Mesendoderm (in vitro differentiated cells): ENCODE data around the gene SORD. TPM values are rescaled to one million over a fixed set of nuclear protein-coding genes. Genes with fewer than 3 reads are reported as not detected.

Experiments used
- DNase-seq: peaks from one replicate; pipeline ENCODE4 v3.0.0; 2013
- H2AK5ac ChIP-seq: 2 replicates; pipeline ENCODE4 v1.6.1; 2013; ENCODE audit warnings: low read length, inconsistent platforms
- H2BK120ac ChIP-seq: 2 replicates; pipeline ENCODE4 v1.6.1; 2013; ENCODE audit warnings: low read depth, mild to moderate bottlenecking, low read length, moderate library complexity, mixed read lengths
- H2BK15ac ChIP-seq: replicated peaks from 2 replicates; pipeline ENCODE4 v1.6.1; 2013; ENCODE audit warnings: low read depth, mild to moderate bottlenecking, moderate library complexity
- H2BK5ac ChIP-seq: 2 replicates; pipeline ENCODE4 v1.6.1; 2013; ENCODE audit warnings: low read length, inconsistent platforms
- H3K18ac ChIP-seq: 2 replicates; pipeline ENCODE4 v1.6.1; 2013; ENCODE audit warnings: mild to moderate bottlenecking, low read length, mixed read lengths
- H3K23ac ChIP-seq: one replicate; pipeline ENCODE4 v1.6.1; 2013; ENCODE audit warnings: low read length
- H3K27ac ChIP-seq: 2 replicates; pipeline ENCODE4 v1.5.1; 2013; ENCODE audit warnings: low read depth, mild to moderate bottlenecking, inconsistent platforms, low read length, moderate library complexity
- H3K27me3 ChIP-seq: 2 replicates; pipeline ENCODE4 v1.6.1; 2013; ENCODE audit warnings: low read length, control low read depth, mild to moderate bottlenecking, inconsistent platforms; ENCODE audit not compliant: insufficient read depth, poor library complexity
- H3K36me3 ChIP-seq: 2 replicates; pipeline ENCODE4 v1.6.1; 2013; ENCODE audit warnings: low read length, inconsistent platforms; ENCODE audit not compliant: control insufficient read depth, insufficient read depth
- H3K4ac ChIP-seq: one replicate; pipeline ENCODE4 v1.6.1; 2013; ENCODE audit warnings: low read depth, mild to moderate bottlenecking, low read length, moderate library complexity
- H3K4me1 ChIP-seq: 2 replicates; pipeline ENCODE4 v1.6.1; 2013; ENCODE audit warnings: low read depth, low read length, inconsistent platforms; ENCODE audit not compliant: control insufficient read depth
- H3K4me2 ChIP-seq: 2 replicates; pipeline ENCODE4 v1.6.1; 2013; ENCODE audit warnings: low read length
- H3K4me3 ChIP-seq: 2 replicates; pipeline ENCODE4 v1.5.1; 2013; ENCODE audit warnings: mild to moderate bottlenecking, low read length
- H3K56ac ChIP-seq: one replicate; pipeline ENCODE4 v1.6.1; 2013; ENCODE audit warnings: low read length
- H3K79me1 ChIP-seq: 2 replicates; pipeline ENCODE4 v1.6.1; 2013; ENCODE audit warnings: low read length, inconsistent platforms
- H3K79me2 ChIP-seq: 2 replicates; pipeline ENCODE4 v1.6.1; 2013; ENCODE audit warnings: mild to moderate bottlenecking, low read length; ENCODE audit not compliant: control insufficient read depth, insufficient read depth
- H3K9ac ChIP-seq: 2 replicates; pipeline ENCODE4 v1.6.1; 2013; ENCODE audit warnings: low read length, inconsistent platforms
- H4K5ac ChIP-seq: one replicate; pipeline ENCODE4 v1.6.1; 2013; ENCODE audit warnings: low read length
- H4K8ac ChIP-seq: one replicate; pipeline ENCODE4 v1.6.1; 2013; ENCODE audit warnings: low read depth, mild to moderate bottlenecking, control low read depth, low read length, moderate library complexity
- WGBS: extraction: QIAGEN DNeasy Blood & Tissue Kit; methylation state at CpG from one replicate; pipeline ENCODE4 v1.1.7; 2013; ENCODE audit warnings: low lambda C conversion rate, missing lambda C conversion rate; ENCODE audit not compliant: insufficient coverage; ENCODE audit errors: extremely low coverage; 5-methylcytosine and 5-hydroxymethylcytosine counted together
- small RNA-seq: library from polyadenylated mRNA; stranded (forward); fragments of <200 nt; extraction: miRNeasy Mini kit (QIAGEN cat#:217004); gene quantifications from one replicate; pipeline ENCODE3, GENCODE V24; 2013; ENCODE audit not compliant: insufficient read depth

Gene SORD

GRCh38 chr15:45122719-45123118 is 99.7 kb downstream of the SORD start:
- no peak overlapping the region for H2BK120ac ChIP-seq
- no peak overlapping the region for H3K23ac ChIP-seq
- no peak for DNase-seq
- no peak overlapping the region for H3K9ac ChIP-seq
- H3K4me3 ChIP-seq, result no peak overlapping the region
- H3K27ac ChIP-seq, result no peak overlapping the region
- H4K5ac ChIP-seq, result no peak overlapping the region
- no peak overlapping the region for H3K4ac ChIP-seq
- H4K8ac ChIP-seq, result no peak overlapping the region
- H3K79me2 ChIP-seq, result no peaks in the 10 kb centered on the region
- H3K79me1 ChIP-seq, result no peaks in the 10 kb centered on the region
- H3K56ac ChIP-seq, result no peak overlapping the region
- no peak overlapping the region for H3K18ac ChIP-seq
- H3K4me1 ChIP-seq, result no peaks in the 10 kb centered on the region
- WGBS, result no CpG with 5 or more reads among the region's 7 CpGs
- H2AK5ac ChIP-seq, result no peak overlapping the region
- no peak overlapping the region for H2BK5ac ChIP-seq
- no peak overlapping the region for H2BK15ac ChIP-seq
- H3K27me3 ChIP-seq, result peaks cover 13% of the 10 kb centered on the region
- H3K36me3 ChIP-seq, result no peaks in the 10 kb centered on the region
- no peak overlapping the region for H3K4me2 ChIP-seq

- Histone ChIP-seq H3K56ac (no peak overlapping the region), H2BK15ac (no peak overlapping the region), H3K23ac (no peak overlapping the region), H3K4me1 (no peaks in the 10 kb centered on the region), H3K79me2 (no peaks in the 10 kb centered on the region), H2BK120ac (no peak overlapping the region), H3K79me1 (no peaks in the 10 kb centered on the region), H3K27me3 (peaks cover 19% of the 10 kb centered on the region), H3K36me3 (no peaks in the 10 kb centered on the region), H4K5ac (no peak overlapping the region), H3K27ac (no peak overlapping the region), H3K18ac (no peak overlapping the region), H4K8ac (no peak overlapping the region), H3K9ac (no peak overlapping the region), H3K4me2 (no peak overlapping the region), H3K4ac (no peak overlapping the region), H2AK5ac (no peak overlapping the region), H3K4me3 (no peak overlapping the region), H2BK5ac (no peak overlapping the region)
- no peak for DNase-seq
These were observed 100.4 kb downstream of the SORD start for GRCh38 chr15:45123397-45123796.

GRCh38 chr15:45126535-45127158 is 103.7 kb downstream of the SORD start:
- Histone ChIP-seq H4K8ac (no peak overlapping the region), H2AK5ac (no peak overlapping the region), H3K79me1 (no peaks in the 10 kb centered on the region), H3K4me2 (no peak overlapping the region), H3K4me3 (no peak overlapping the region), H3K4ac (no peak overlapping the region), H3K56ac (no peak overlapping the region), H3K36me3 (no peaks in the 10 kb centered on the region), H3K79me2 (no peaks in the 10 kb centered on the region), H2BK5ac (no peak overlapping the region), H3K23ac (no peak overlapping the region), H2BK120ac (no peak overlapping the region), H3K9ac (no peak overlapping the region), H3K18ac (no peak overlapping the region), H3K27me3 (peaks cover 43% of the 10 kb centered on the region), H3K27ac (no peak overlapping the region), H4K5ac (no peak overlapping the region), H2BK15ac (no peak overlapping the region), H3K4me1 (no peaks in the 10 kb centered on the region)
- no peak for DNase-seq
- WGBS, result 100% methylated on average over 2 of the region's 2 CpGs

Small RNA genes within 50 kb of the gene (small RNA-seq; reads per million reads assigned to genes)
- gene RF00019 (not detected), gene RNU1-78P (not detected), gene RNU6-966P (not detected)
